Esophagus muscularis mucosa (tissue), 4 donors: ENCODE results near the gene INHBB. TPM values are rescaled to one million over a fixed set of nuclear protein-coding genes. Genes with fewer than 3 reads are reported as not detected.

ENCODE experiments used
- DNase-seq: peaks from one replicate; pipeline ENCODE4 v3.0.0-alpha.2; 2017; ENCODE audit errors: extremely low spot score
- H3K27ac ChIP-seq, 4 donors: fragments of 200-600 bp; sonication (generic); replicated peaks in 1 of 4; 1 replicate in 3 of 4; 2 replicates in 1 of 4; pipeline ENCODE4 v1.5.1; 2016 to 2019; ENCODE audit warnings: mild to moderate bottlenecking in 1 of 4
- H3K27me3 ChIP-seq, 4 donors: fragments of 200-600 bp; sonication (generic); one replicate each; pipeline versions ENCODE4 v1.5.1 to v1.6.0; 2016 to 2019
- H3K36me3 ChIP-seq, 4 donors: fragments of 200-600 bp; sonication (generic); one replicate each; pipeline ENCODE4 v1.5.1; 2016 to 2019
- H3K4me1 ChIP-seq, 4 donors: fragments of 200-600 bp; sonication (generic); one replicate each; pipeline ENCODE4 v1.5.1; 2016 to 2019
- H3K4me3 ChIP-seq, 4 donors: fragments of 200-600 bp; sonication (generic); 1 replicate in 2 of 4; 2 replicates in 2 of 4; pipeline ENCODE4 v1.5.1; 2016 to 2019; ENCODE audit warnings: mild to moderate bottlenecking in 4 of 4, moderate library complexity in 1 of 4
- H3K9me3 ChIP-seq, 4 donors: fragments of 200-600 bp; sonication (generic); 1 replicate in 3 of 4; 2 replicates in 1 of 4; pipeline ENCODE4 v1.5.1; 2016 to 2019
- EP300 ChIP-seq: sonication (generic); formaldehyde crosslinking; IDR thresholded peaks from one replicate; pipeline ENCODE4 v1.6.1; 2017; ENCODE audit warnings: antibody characterized with exemption
- POLR2A ChIP-seq: fragments of 450-650 bp; IDR thresholded peaks from one replicate; pipeline ENCODE4 v1.6.1; 2017; ENCODE audit warnings: antibody characterized with exemption, moderate library complexity, mild to moderate bottlenecking, low read depth
- POLR2AphosphoS5 ChIP-seq, 2 donors: sonication (generic); formaldehyde crosslinking; IDR thresholded peaks; one replicate each; pipeline ENCODE4 v1.6.1; 2017; ENCODE audit warnings: antibody characterized with exemption in 2 of 2
- WGBS: methylation state at CpG from one replicate; pipeline ENCODE4 v1.1.5; 2018; 5-methylcytosine and 5-hydroxymethylcytosine counted together
- intact Hi-C: fragments of 100-400 bp; cut with DNase I; formaldehyde crosslinking; loops from one replicate; pipeline ENCODE4 v1.15.1; 2023
- total RNA-seq, 4 donors: library from RNA; depleted of rRNA; stranded (reverse); fragments of >200 nt; gene quantifications; one replicate each; pipeline versions ENCODE4 v1.1.0 to v1.2.1, GENCODE V29; 2016
- TF ChIP-seq, protein P1 (sequence below), 3 experiments: fragments of 200-600 bp in 2 of 3; fragments of 450-650 bp in 1 of 3; sonication (generic) in 2 of 3; IDR thresholded peaks; one replicate each; pipeline ENCODE4 v1.5.1; 2017 to 2019; ENCODE audit warnings: antibody characterized with exemption in 3 of 3, mild to moderate bottlenecking in 2 of 3, moderate library complexity in 1 of 3

INHBB gene
- total RNA-seq, 4 donors from 2014 or later: 1.2 to 13.9 (median 7.2) TPM

DNA sequence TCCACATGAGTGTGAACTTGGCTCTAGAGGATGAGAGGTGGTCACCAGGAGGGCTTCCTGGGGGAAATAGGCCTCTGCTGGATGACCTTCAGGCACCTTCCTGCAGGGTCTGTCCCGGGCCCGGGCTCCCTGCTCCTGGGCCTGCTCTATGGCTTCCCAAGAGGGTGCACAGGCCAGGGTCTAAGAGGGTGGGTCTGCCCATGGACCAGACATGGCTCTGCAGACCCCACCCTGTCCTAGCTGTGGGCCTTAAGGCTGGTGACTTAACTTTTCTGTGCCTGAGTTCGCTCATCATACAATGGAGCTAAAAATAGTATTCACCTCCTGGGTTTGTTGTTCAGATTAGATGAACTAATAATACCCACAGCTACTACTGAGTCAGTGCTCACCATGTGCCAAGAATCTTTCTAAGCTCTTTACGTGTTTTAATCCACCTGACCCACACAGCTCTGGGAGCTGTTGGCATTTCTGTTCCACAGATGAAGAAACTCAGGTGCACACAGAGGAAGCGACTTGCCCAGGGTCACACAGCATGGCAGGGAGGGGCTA is 14.4 kb downstream of the INHBB start:
- intact Hi-C loops: no loop called here
- H3K9me3 ChIP-seq: no peaks in the 10 kb centered on the region
- H3K36me3 ChIP-seq: no peaks in the 10 kb centered on the region
- H3K27me3 ChIP-seq: peaks cover 0 to 16% (median 0%) of the 10 kb centered on the region in 4 donors
- no peak for DNase-seq
- whole genome bisulfite sequencing: 49% methylated on average over 2 of the region's 5 CpGs
- no peak overlapping the region for H3K4me3 ChIP-seq
- H3K27ac ChIP-seq: no peak overlapping the region
- H3K4me1 ChIP-seq: peaks cover 0 to 6% (median 0%) of the 10 kb centered on the region in 4 donors
- TF ChIP-seq, protein P1, sequence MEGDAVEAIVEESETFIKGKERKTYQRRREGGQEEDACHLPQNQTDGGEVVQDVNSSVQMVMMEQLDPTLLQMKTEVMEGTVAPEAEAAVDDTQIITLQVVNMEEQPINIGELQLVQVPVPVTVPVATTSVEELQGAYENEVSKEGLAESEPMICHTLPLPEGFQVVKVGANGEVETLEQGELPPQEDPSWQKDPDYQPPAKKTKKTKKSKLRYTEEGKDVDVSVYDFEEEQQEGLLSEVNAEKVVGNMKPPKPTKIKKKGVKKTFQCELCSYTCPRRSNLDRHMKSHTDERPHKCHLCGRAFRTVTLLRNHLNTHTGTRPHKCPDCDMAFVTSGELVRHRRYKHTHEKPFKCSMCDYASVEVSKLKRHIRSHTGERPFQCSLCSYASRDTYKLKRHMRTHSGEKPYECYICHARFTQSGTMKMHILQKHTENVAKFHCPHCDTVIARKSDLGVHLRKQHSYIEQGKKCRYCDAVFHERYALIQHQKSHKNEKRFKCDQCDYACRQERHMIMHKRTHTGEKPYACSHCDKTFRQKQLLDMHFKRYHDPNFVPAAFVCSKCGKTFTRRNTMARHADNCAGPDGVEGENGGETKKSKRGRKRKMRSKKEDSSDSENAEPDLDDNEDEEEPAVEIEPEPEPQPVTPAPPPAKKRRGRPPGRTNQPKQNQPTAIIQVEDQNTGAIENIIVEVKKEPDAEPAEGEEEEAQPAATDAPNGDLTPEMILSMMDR (IDR thresholded peaks at IDR 0.05): no peak

DNA sequence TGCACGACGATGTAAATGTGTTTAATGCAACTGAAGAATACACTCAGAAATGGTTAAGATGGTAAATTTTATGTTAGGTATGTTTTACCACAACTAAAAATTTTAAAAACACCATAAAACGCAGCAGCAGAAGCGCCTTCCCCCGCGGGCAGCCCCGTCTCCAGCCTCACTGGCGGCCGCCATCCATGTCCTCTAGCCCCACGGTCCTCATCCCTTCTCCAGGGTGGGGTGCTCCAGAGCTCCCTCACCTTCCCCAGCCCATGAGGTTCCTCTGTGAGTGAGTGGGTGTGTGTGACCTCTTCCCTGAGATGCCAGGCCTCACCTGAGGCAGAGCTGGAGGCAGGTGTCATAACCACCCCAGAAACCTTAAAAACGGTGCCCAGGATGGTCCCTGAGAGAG is 17.0 kb downstream of the INHBB start:
- no peak for DNase-seq
- H3K27me3 ChIP-seq: no peaks in the 10 kb centered on the region
- TF ChIP-seq EP300: no peak
- TF ChIP-seq POLR2AphosphoS5 (IDR thresholded peaks at IDR 0.05): no peak
- no peak for TF ChIP-seq POLR2A
- TF ChIP-seq, protein P1 (IDR thresholded peaks at IDR 0.05): no peak
- WGBS: 97% methylated on average over 10 of the region's 11 CpGs
- intact Hi-C loops: no loop called here
- H3K27ac ChIP-seq: no peak overlapping the region
- no peaks in the 10 kb centered on the region for H3K36me3 ChIP-seq
- H3K4me1 ChIP-seq: peaks cover 0 to 6% (median 0%) of the 10 kb centered on the region in 4 donors
- H3K9me3 ChIP-seq: no peaks in the 10 kb centered on the region
- no peak overlapping the region for H3K4me3 ChIP-seq

DNA sequence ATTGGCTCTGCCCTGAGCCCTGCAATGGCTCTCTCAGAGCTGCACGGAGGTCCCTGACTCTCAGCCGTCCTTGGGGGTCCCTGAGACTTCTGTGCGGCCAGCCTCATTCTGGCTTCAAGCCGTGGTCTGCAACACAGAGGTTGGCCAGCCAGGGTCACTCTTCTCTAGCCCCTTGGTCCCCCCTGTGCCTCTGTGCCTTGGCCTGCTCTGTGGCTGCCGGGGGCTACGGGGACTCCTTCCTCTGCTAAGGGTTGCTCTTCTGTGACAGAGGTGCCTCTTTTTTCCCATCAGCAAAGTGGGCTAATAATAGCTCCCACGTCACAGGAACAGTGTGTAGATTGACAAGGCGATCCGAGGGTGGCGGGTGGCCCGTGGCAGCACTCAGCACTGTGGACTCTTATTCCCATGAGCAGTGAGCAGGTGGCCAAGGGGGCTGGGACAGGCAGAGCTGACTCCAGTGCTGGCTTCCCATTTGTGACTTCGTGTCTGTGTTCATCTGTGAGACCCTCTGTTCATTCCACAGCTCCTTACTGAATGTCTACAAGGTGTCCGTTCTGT is 19.4 kb downstream of the INHBB start:
- 84% methylated on average over 11 of the region's 13 CpGs for WGBS

DNA sequence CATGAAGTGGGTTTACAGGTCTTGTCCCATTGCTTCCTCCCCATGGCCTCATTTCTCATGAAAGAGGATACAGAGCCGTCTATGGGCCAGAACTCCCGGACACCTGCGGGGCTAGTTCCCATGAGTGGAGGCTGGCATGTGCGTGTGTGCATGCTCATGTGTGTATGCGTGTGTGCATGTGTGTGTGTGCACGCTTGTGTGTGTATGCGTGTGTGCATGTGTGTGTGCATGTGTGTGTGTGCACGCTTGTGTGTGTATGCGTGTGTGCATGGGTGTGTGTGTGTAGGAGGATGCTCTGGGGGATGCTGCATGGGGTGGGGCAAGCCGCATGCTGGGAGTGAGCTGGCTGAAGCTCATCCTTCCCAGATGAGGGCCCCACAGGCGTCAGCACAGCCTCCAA is 20.8 kb downstream of the INHBB start:
- no peak for DNase-seq
- Histone ChIP-seq H3K4me1 (no peaks in the 10 kb centered on the region), H3K4me3 (no peak overlapping the region), H3K9me3 (no peaks in the 10 kb centered on the region), H3K27me3 (no peaks in the 10 kb centered on the region), H3K27ac (no peak overlapping the region), H3K36me3 (no peaks in the 10 kb centered on the region)
- TF ChIP-seq, protein P1 (IDR thresholded peaks at IDR 0.05): no peak
- TF ChIP-seq POLR2A: no peak
- TF ChIP-seq POLR2AphosphoS5 (IDR thresholded peaks at IDR 0.05): no peak
- TF ChIP-seq EP300: no peak
- 89% methylated on average over 11 of the region's 11 CpGs for WGBS
- intact Hi-C loops: no loop called here

More for the DNA sequence above, 19.4 kb downstream of the INHBB start:
- no peak for DNase-seq
- no peaks in the 10 kb centered on the region for H3K36me3 ChIP-seq
- no peak overlapping the region for H3K27ac ChIP-seq
- intact Hi-C loops: no loop called here
- H3K4me3 ChIP-seq: no peak overlapping the region
- H3K4me1 ChIP-seq: peaks cover 0 to under 1% (median 0%) of the 10 kb centered on the region in 4 donors
- no peaks in the 10 kb centered on the region for H3K9me3 ChIP-seq
- H3K27me3 ChIP-seq: no peaks in the 10 kb centered on the region
- no peak for TF ChIP-seq POLR2AphosphoS5 (IDR thresholded peaks at IDR 0.05)
- TF ChIP-seq EP300: no peak

DNA sequence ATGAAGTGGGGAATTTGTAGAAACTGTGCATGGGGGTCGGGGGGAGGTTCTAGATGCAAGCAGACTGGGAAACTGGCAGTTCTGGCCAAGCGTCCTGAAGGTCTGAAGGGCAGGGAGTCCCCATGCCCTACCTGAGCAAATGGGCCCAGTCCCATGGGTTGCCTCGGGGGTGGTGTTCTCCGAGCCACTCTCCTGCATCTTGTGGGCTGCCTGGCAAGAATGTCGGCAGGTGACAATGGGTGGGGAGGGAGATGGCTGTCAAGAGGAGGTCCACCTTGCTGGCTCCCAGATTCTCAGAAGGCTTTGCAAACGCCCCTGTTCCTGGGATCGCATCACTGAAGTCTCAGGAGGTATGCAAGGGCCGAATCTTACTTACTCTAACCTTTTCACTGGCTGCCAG is 21.3 kb downstream of the INHBB start:
- no peaks in the 10 kb centered on the region for H3K4me1 ChIP-seq
- no peak overlapping the region for H3K27ac ChIP-seq
- H3K9me3 ChIP-seq: no peaks in the 10 kb centered on the region
- no peaks in the 10 kb centered on the region for H3K36me3 ChIP-seq
- no peaks in the 10 kb centered on the region for H3K27me3 ChIP-seq
- intact Hi-C loops: no loop called here
- TF ChIP-seq, protein P1 (IDR thresholded peaks at IDR 0.05): no peak
- TF ChIP-seq POLR2A (no peak), POLR2AphosphoS5 (IDR thresholded peaks at IDR 0.05) (no peak), EP300 (no peak)
- DNase-seq: no peak
- no peak overlapping the region for H3K4me3 ChIP-seq
- 75% methylated on average over 8 of the region's 8 CpGs for WGBS
